Measurements from ENCODE around the gene TUBB. TPM values are rescaled to one million over a fixed set of nuclear protein-coding genes. Genes with fewer than 3 reads are reported as not detected.
A peak's percentile ranks its signal among the peaks of the same experiment; 100 is the strongest.

TUBB gene
- total and polyA plus RNA-seq, 9 of the 15 experiments (the other 6 are each of a cell fraction or from before 2014, with no cell fraction given): 971 to 2,870 (median 1,478) TPM

DNA sequence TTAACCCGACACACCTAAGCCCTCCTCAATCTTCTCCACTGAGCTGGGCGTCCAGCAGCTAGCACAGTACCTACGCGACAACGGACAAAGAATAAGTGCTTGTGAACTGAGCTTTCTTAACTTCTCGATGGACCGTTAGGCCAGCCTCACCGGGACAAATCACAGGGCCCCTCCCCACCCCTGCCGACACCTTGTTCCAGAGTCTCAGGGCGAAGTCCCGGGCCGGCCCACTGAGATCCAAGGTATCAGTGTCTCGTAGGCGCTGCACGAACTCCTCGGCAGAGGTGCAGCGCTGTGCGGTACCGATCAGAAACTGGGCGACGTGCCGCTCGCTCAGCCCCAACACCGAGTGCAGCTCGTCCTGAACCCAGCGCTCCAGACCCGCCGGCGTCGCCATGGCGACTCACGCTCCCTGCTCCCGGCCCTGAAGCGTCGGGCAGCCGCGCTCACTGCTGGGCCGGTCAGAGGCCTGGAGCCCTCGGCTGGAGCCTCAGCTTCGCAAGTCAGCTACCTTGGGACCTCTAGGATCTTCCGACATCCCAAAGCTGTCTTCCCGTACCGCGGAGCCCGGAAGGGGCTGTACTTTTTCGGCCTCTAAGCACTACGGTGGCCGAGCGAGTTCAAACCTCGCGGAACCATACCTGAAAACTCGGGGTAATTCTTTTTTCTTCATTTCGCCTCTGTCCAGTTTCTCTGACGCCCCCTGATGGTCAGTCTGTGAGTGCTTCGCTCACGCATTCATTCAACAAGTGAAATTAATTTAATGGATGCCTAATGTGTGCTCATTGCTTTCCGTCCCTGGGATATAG is 47.5 kb upstream of the TUBB start, which contains the start of gene DHX16 (continued):
- TF ChIP-seq ZNF143 (CRISPR knock-in tag; IDR thresholded peaks at IDR 0.05): peak; percentile 58; the same call in 1 of the 2 replicates
- no peak for TF ChIP-seq ZNF707 (CRISPR knock-in tag; conservative IDR thresholded peaks at IDR 0.05)
- TF ChIP-seq POLR2B (IDR thresholded peaks at IDR 0.05; ENCODE audit: low read depth, partially characterized antibody): peak; percentile 73
- 0 out of 2 replicates have a peak, but pooled peaks have one; percentile 53 for TF ChIP-seq IFI16 (CRISPR knock-in tag; IDR thresholded peaks at IDR 0.05)
- no peak for TF ChIP-seq SRSF1 (IDR thresholded peaks at IDR 0.05; ENCODE audit: low read depth, low read length)
- peak in 1 of 2 experiments; percentile 92; a peak in 2 of 3 replicates for TF ChIP-seq CBX3 (IDR thresholded peaks at IDR 0.05; ENCODE audit: borderline replicate concordance in 1 of 2, low read length in 2 of 2)
- TF ChIP-seq FOXP1 (CRISPR knock-in tag; IDR thresholded peaks at IDR 0.05): peak; percentile 90
- peak; percentile 10 to 88; a peak in 2 of 4 replicates for TF ChIP-seq TEAD1 (CRISPR knock-in tag; IDR thresholded peaks at IDR 0.05)
- TF ChIP-seq NFRKB (IDR thresholded peaks at IDR 0.05; ENCODE audit: low read depth): no peak; the same call in 1 of the 2 replicates
- TF ChIP-seq, protein P1, sequence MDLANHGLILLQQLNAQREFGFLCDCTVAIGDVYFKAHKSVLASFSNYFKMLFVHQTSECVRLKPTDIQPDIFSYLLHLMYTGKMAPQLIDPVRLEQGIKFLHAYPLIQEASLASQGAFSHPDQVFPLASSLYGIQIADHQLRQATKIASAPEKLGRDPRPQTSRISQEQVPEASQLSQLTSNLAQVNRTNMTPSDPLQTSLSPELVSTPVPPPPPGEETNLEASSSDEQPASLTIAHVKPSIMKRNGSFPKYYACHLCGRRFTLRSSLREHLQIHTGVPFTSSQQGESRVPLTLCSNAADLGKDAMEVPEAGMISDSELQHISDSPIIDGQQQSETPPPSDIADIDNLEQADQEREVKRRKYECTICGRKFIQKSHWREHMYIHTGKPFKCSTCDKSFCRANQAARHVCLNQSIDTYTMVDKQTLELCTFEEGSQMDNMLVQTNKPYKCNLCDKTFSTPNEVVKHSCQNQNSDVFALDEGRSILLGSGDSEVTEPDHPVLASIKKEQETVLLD (IDR thresholded peaks at IDR 0.05): no peak
- no peak for TF ChIP-seq GATA2 (CRISPR knock-in tag; IDR thresholded peaks at IDR 0.05)
- no peak for TF ChIP-seq NFXL1 (CRISPR knock-in tag; IDR thresholded peaks at IDR 0.05)
- TF ChIP-seq ZNF121 (CRISPR knock-in tag; conservative IDR thresholded peaks at IDR 0.05): peak; percentile 30; the same call in 1 of the 2 replicates
- TF ChIP-seq ARID2 (IDR thresholded peaks at IDR 0.05): no peak
- TF ChIP-seq, protein P2, sequence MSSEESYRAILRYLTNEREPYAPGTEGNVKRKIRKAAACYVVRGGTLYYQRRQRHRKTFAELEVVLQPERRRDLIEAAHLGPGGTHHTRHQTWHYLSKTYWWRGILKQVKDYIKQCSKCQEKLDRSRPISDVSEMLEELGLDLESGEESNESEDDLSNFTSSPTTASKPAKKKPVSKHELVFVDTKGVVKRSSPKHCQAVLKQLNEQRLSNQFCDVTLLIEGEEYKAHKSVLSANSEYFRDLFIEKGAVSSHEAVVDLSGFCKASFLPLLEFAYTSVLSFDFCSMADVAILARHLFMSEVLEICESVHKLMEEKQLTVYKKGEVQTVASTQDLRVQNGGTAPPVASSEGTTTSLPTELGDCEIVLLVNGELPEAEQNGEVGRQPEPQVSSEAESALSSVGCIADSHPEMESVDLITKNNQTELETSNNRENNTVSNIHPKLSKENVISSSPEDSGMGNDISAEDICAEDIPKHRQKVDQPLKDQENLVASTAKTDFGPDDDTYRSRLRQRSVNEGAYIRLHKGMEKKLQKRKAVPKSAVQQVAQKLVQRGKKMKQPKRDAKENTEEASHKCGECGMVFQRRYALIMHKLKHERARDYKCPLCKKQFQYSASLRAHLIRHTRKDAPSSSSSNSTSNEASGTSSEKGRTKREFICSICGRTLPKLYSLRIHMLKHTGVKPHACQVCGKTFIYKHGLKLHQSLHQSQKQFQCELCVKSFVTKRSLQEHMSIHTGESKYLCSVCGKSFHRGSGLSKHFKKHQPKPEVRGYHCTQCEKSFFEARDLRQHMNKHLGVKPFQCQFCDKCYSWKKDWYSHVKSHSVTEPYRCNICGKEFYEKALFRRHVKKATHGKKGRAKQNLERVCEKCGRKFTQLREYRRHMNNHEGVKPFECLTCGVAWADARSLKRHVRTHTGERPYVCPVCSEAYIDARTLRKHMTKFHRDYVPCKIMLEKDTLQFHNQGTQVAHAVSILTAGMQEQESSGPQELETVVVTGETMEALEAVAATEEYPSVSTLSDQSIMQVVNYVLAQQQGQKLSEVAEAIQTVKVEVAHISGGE (CRISPR knock-in tag; IDR thresholded peaks at IDR 0.05): peak; percentile 24 to 85 (median 45); a peak in 4 of 6 replicates
- TF ChIP-seq ZNF239 (CRISPR knock-in tag; IDR thresholded peaks at IDR 0.05): no peak
- TF ChIP-seq HNRNPK (IDR thresholded peaks at IDR 0.05; ENCODE audit: low read depth, low read length, poor library complexity, severe bottlenecking): no peak
- no peak for TF ChIP-seq ZFP30 (CRISPR knock-in tag; IDR thresholded peaks at IDR 0.05; ENCODE audit: borderline replicate concordance)
- peak; percentile 90 for TF ChIP-seq TOE1 (IDR thresholded peaks at IDR 0.05; ENCODE audit: borderline replicate concordance)
- TF ChIP-seq TOE1 (CRISPR knock-in tag; IDR thresholded peaks at IDR 0.05; ENCODE audit: borderline replicate concordance, low read depth): no peak; the same call in 1 of the 2 replicates
- TF ChIP-seq, protein P3, sequence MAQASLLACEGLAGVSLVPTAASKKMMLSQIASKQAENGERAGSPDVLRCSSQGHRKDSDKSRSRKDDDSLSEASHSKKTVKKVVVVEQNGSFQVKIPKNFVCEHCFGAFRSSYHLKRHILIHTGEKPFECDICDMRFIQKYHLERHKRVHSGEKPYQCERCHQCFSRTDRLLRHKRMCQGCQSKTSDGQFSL (CRISPR knock-in tag; IDR thresholded peaks at IDR 0.05): peak; percentile 29; the same call in 1 of the 2 replicates
- TF ChIP-seq, protein P3 (tag; IDR thresholded peaks at IDR 0.05): no peak

Measured in K562 (cell line).